ENCODE results near the gene PTTG1IP. TPM values are rescaled to one million over a fixed set of nuclear protein-coding genes. Genes with fewer than 3 reads are reported as not detected.

The PTTG1IP gene
- polyA plus RNA-seq, 3 donors: 279 to 290 (median 279) TPM

- DNase-seq: no peak
These were observed 4.8 kb downstream of the PTTG1IP start for GRCh38 chr21:44868707-44869106.

- no peak for DNase-seq
These were observed 5.3 kb downstream of the PTTG1IP start for GRCh38 chr21:44867999-44868700.

GRCh38 chr21:44867464-44867863 lies 6.0 kb downstream of the PTTG1IP start:
- DNase-seq: no peak

GRCh38 chr21:44866780-44867179 lies 6.7 kb downstream of the PTTG1IP start:
- no peak for DNase-seq

- DNase-seq: no peak
These were observed 7.8 kb downstream of the PTTG1IP start for GRCh38 chr21:44865561-44866280.

GRCh38 chr21:44862869-44863685 lies 10.4 kb downstream of the PTTG1IP start:
- no peak for DNase-seq

GRCh38 chr21:44858791-44859190 lies 14.7 kb downstream of the PTTG1IP start:
- DNase-seq: no peak

- DNase-seq: no peak
These were observed 15.2 kb downstream of the PTTG1IP start for GRCh38 chr21:44858291-44858690.

GRCh38 chr21:44857127-44857892 lies 16.2 kb downstream of the PTTG1IP start:
- DNase-seq: no peak

- no peak for DNase-seq
These were observed 17.4 kb downstream of the PTTG1IP start for GRCh38 chr21:44856131-44856530.

GRCh38 chr21:44855572-44855971 lies 17.9 kb downstream of the PTTG1IP start:
- DNase-seq: no peak

- no peak for DNase-seq
These were observed 18.6 kb downstream of the PTTG1IP start for GRCh38 chr21:44854664-44855446.

- DNase-seq: no peak
These were observed 19.2 kb downstream of the PTTG1IP start for GRCh38 chr21:44854391-44854663.

GRCh38 chr21:44853601-44854390 lies 19.7 kb downstream of the PTTG1IP start:
- DNase-seq: no peak

GRCh38 chr21:44850905-44851657 lies 22.4 kb downstream of the PTTG1IP start:
- DNase-seq: no peak

GRCh38 chr21:44850208-44850800 lies 23.2 kb downstream of the PTTG1IP start:
- no peak for DNase-seq

- DNase-seq: no peak
These were observed 23.8 kb downstream of the PTTG1IP start for GRCh38 chr21:44849616-44850130.

GRCh38 chr21:44848821-44849521 lies 24.5 kb downstream of the PTTG1IP start:
- DNase-seq: no peak

All from renal pelvis (tissue), 4 donors.